COLO829 (cell line): Measurements from ENCODE around the gene PLD1.

ENCODE experiments used
- DNase-seq: peaks from one replicate; pipeline ENCODE4 v3.0.0; 2012; ENCODE audit warnings: low spot score

PLD1 gene

GRCh38 chr3:171745577-171746319 is 64.5 kb downstream of the PLD1 start:
- no peak for DNase-seq

- DNase-seq: no peak
These were observed 66.0 kb downstream of the PLD1 start for GRCh38 chr3:171744158-171744741.

GRCh38 chr3:171743327-171744157 is 66.7 kb downstream of the PLD1 start:
- DNase-seq: no peak

GRCh38 chr3:171741377-171741776 is 68.9 kb downstream of the PLD1 start:
- DNase-seq: no peak

GRCh38 chr3:171736556-171736955 is 73.7 kb downstream of the PLD1 start:
- no peak for DNase-seq

- DNase-seq: no peak
These were observed 76.7 kb downstream of the PLD1 start for GRCh38 chr3:171733561-171733960.

- DNase-seq: no peak
These were observed 77.5 kb downstream of the PLD1 start for GRCh38 chr3:171732756-171733155.

- DNase-seq: no peak
These were observed 78.6 kb downstream of the PLD1 start for GRCh38 chr3:171731691-171732090.

- no peak for DNase-seq
These were observed 80.6 kb downstream of the PLD1 start for GRCh38 chr3:171729452-171730334.

GRCh38 chr3:171727288-171727687 is 83.0 kb downstream of the PLD1 start:
- no peak for DNase-seq

GRCh38 chr3:171718493-171719185 is 91.6 kb downstream of the PLD1 start:
- DNase-seq: no peak

GRCh38 chr3:171715155-171715554 is 95.1 kb downstream of the PLD1 start:
- DNase-seq: no peak

GRCh38 chr3:171712171-171712938 is 97.9 kb downstream of the PLD1 start:
- DNase-seq: peak; percentile 88

GRCh38 chr3:171711461-171712170 is 98.7 kb downstream of the PLD1 start:
- peak; percentile 14 for DNase-seq

GRCh38 chr3:171710359-171710758 is 99.9 kb downstream of the PLD1 start:
- DNase-seq: no peak

GRCh38 chr3:171704814-171705213 is 105.5 kb downstream of the PLD1 start:
- DNase-seq: no peak

GRCh38 chr3:171704002-171704401 is 106.3 kb downstream of the PLD1 start:
- DNase-seq: peak; percentile 49

- no peak for DNase-seq
These were observed 107.1 kb downstream of the PLD1 start for GRCh38 chr3:171703144-171703543.

GRCh38 chr3:171700653-171701052 is 109.6 kb downstream of the PLD1 start:
- no peak for DNase-seq

GRCh38 chr3:171700157-171700556 is 110.1 kb downstream of the PLD1 start:
- DNase-seq: no peak
